H1 (cell line): ENCODE results near the gene GRB14. TPM values are rescaled to one million over a fixed set of nuclear protein-coding genes. Genes with fewer than 3 reads are reported as not detected.

Experiments used
- EGR1 ChIP-seq: IDR thresholded peaks from 2 replicates; pipeline ENCODE4 v1.6.1; 2011; ENCODE audit warnings: low read depth, low read length, borderline replicate concordance
- KDM4A ChIP-seq: IDR thresholded peaks from one replicate; pipeline ENCODE4 v1.7.1; 2012; ENCODE audit warnings: low read depth, mild to moderate bottlenecking, moderate library complexity, low read length, inconsistent platforms; ENCODE audit not compliant: severe bottlenecking
- POLR2A ChIP-seq, 2 experiments: IDR thresholded peaks; 1 replicate in 1 of 2; 2 replicates in 1 of 2; pipeline ENCODE4 v1.6.1; 2011; ENCODE audit warnings: low read depth in 2 of 2, low read length in 2 of 2, mild to moderate bottlenecking in 2 of 2; ENCODE audit errors: control extremely low read depth in 1 of 2
- SRF ChIP-seq: IDR thresholded peaks from 2 replicates; pipeline ENCODE4 v1.6.1; 2011; ENCODE audit warnings: mild to moderate bottlenecking, low read depth, low read length, moderate library complexity
- polyA plus RNA-seq, 7 experiments: library from polyadenylated mRNA; depleted of rRNA in 3 of 7; stranded (reverse) in 5 of 7; unstranded in 2 of 7; fragments of >200 nt in 5 of 7; fragments of 200-250 nt in 2 of 7; gene quantifications; 1 replicate in 5 of 7; 2 replicates in 1 of 7; 4 replicates in 1 of 7; pipeline versions ENCODE4 v1.2.1 to v1.2.3, GENCODE V29; 2011 to 2013; ENCODE audit warnings: missing spikeins in 2 of 7, mixed read lengths in 2 of 7
- total RNA-seq: library from RNA; stranded (reverse); fragmentation: NEBNext Ultra II Directional; extraction: Animal tissue kit (Norgen Biotek cat#: 25700); gene quantifications from 2 replicates; pipeline ENCODE4 v1.2.1, GENCODE V29; 2021

GRB14 gene
- total and polyA plus RNA-seq, 2 of the 8 experiments (the other 6 are each of a cell fraction or from before 2014, with no cell fraction given): 2.5 to 11.6 TPM

DNA sequence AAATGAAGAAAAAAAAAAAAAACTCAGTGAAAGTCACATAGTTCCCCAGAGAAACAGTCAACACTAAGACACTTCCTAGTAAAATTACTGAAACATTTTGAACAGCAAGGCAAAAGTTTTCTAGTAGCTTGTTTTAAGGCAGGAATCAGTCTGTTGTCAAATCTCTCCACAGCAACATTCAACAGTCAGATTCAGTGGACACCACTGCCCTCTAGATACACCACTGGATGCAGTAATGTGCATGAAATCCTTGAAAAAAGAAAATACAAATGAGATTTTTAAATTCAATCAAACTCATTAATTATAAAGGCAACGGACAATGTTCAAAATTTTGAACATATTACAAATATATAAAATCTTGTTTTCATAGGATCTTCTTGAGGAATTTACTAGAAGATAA is 46.4 kb downstream of the GRB14 start (continued):
- TF ChIP-seq EGR1: no peak
- TF ChIP-seq POLR2A (IDR thresholded peaks at IDR 0.05; ENCODE audit: control extremely low read depth in 1 of 2, low read depth in 2 of 2, low read length in 2 of 2): no peak
- TF ChIP-seq SRF: no peak
- no peak for TF ChIP-seq KDM4A
